HFF-Myc (cell line): ENCODE data around the gene MACF1.
A peak's percentile ranks its signal among the peaks of the same experiment; 100 is the strongest.
"Not testable (repeated sequence)": the region's sequence is repeated elsewhere in the genome, so short reads cannot be mapped to it uniquely, and the experiment has no call there.

Source experiments
- DNase-seq: peaks from one replicate; pipeline ENCODE4 v3.0.0-alpha.2; 2011; ENCODE audit warnings: low read depth; ENCODE audit errors: extremely low read depth
- H3K4me3 ChIP-seq: replicated peaks from 2 replicates; pipeline ENCODE4 v1.5.1; 2011; ENCODE audit warnings: low read depth, mild to moderate bottlenecking, control low read depth, low read length
- TF ChIP-seq, protein P1 (sequence below): IDR thresholded peaks from 2 replicates; pipeline ENCODE4 v1.5.1; 2012; ENCODE audit warnings: mild to moderate bottlenecking, low read depth, low read length, control low read depth; ENCODE audit errors: missing control alignments

Gene MACF1

DNA sequence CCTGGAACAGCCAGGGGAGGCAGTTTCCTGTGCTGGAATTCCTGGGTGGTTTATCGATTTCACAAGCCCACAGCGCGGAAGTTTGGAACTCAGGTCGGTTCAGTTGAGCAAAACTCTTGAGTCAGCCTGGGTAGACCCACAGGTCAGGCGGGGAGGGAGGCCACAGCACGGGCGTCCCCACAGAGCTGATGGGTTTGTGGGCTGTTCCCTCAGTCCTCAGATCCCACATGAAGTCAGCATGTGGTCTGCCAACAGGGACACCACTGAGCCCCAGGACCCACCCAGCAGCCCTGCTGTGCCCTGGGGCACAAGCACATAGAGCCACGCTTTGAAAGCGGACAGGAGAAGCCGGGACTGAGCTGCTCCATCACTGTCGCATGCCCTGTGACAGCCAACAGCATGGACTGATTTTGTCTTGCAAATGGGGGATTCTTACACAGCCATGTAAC lies 304.4 kb downstream of the MACF1 start:
- H3K4me3 ChIP-seq: no peak overlapping the region
- TF ChIP-seq, protein P1, sequence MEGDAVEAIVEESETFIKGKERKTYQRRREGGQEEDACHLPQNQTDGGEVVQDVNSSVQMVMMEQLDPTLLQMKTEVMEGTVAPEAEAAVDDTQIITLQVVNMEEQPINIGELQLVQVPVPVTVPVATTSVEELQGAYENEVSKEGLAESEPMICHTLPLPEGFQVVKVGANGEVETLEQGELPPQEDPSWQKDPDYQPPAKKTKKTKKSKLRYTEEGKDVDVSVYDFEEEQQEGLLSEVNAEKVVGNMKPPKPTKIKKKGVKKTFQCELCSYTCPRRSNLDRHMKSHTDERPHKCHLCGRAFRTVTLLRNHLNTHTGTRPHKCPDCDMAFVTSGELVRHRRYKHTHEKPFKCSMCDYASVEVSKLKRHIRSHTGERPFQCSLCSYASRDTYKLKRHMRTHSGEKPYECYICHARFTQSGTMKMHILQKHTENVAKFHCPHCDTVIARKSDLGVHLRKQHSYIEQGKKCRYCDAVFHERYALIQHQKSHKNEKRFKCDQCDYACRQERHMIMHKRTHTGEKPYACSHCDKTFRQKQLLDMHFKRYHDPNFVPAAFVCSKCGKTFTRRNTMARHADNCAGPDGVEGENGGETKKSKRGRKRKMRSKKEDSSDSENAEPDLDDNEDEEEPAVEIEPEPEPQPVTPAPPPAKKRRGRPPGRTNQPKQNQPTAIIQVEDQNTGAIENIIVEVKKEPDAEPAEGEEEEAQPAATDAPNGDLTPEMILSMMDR: no peak
- DNase-seq: no peak

DNA sequence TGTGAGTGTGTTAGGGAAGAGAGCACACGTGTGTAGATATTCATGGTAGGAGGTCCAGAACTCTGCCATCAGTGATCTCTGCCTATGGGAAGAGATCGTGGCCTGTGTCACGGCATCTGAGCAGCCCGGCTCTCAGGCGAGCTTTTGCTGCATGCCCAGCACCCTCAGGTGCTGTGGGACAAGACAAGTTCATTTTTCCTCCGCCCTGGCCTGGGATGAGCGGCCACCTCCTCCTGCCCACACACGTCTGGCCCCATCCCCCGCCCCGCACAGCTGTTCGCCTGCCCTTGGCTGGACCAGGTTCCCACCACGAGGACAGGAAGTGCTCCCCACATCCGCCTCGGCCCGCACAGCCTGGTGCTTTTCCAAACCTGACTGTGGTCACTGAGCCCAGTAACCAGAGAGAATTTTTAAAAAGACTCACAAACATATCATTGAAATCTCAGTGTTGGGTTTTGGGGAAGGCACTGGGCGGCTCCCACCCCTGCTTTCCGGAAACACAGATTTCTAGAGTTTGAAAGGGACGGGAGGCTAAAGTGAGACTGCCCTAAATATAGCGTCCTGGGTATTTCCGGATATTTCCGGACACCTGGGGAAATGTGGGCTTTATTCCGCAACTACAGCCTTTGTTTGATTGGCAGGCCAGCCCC lies 305.0 kb downstream of the MACF1 start:
- TF ChIP-seq, protein P1: no peak
- H3K4me3 ChIP-seq: no peak overlapping the region
- DNase-seq: no peak

DNA sequence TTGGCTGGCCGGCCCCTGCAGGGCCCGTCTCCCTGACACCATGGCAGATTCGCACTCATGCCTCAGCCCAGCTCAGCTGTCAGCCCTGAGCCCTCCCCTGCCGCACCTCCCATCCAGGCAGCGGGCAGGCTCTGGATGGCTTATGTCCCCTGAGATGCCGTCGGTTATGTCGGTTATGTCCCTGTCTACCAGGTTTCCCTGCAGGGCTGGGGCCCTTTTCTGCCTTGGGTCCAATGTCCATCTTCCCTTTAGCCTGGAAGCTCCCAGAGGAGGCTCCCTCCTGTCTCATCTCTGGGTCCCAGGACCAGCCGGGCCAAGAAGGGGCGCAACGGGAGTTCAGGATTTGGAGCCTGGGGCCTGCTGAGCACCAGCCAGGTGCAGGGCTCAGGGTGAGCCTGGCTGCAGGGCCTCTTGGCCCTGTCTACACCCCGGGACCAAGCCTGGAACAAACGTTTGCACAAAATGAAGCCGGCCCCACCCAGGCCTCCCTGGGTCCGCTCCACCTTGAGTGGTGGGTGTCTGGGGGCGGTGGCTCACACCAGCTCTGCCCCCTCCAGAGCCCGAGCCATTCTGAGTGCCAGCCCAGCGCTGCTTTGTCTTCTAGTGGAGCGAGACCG lies 306.2 kb downstream of the MACF1 start:
- not testable (repeated sequence) for DNase-seq, H3K4me3 ChIP-seq

DNA sequence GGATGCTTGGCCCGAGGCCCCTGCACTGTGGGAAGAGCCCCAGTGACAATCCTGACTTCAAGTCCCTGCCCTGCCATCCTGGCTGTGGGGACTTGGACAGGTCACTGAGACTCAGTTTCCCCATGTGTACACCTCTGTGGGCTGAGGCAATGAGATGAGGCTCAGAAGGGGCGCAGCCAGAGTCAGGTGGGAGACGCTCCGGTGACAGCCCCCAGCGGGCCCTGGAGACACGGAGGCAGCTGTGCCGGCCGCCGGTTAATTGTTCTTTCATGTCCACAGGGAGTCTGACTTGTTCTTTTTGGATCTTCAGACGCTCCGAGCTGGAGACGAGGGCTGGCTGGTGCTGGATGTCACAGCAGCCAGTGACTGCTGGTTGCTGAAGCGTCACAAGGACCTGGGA lies 307.0 kb downstream of the MACF1 start:
- H3K4me3 ChIP-seq, DNase-seq: not testable (repeated sequence)

DNA sequence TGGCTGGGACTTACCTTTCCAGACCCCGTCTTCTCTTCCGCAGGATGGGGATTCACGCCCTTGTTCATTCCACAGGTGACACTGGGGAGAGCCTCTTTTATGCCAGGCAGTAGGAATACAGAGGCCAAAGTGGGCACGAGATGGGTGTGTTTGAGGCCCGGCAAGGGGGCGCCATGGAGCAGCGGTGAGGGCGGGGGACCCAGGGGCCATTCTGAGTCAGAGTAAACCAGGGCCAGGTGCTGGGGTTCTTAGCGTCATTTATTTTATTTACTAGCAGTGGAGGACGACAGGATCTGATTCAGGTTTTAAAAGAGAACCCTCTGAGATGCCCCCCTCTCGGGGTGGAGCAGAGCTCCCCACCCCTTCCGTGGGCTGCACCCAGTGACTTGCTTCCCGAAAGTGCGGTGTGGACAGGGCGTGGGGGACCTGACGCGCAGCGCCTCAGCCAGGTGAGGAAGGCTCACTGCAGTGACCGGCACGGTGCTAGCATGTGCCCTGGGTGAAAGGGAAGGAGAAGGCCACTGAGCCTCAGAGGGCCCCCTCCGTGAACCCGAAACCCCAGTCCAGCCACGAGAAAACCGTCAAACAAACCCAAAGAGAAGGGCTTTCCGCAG lies 307.8 kb downstream of the MACF1 start:
- not testable (repeated sequence) for H3K4me3 ChIP-seq, DNase-seq

DNA sequence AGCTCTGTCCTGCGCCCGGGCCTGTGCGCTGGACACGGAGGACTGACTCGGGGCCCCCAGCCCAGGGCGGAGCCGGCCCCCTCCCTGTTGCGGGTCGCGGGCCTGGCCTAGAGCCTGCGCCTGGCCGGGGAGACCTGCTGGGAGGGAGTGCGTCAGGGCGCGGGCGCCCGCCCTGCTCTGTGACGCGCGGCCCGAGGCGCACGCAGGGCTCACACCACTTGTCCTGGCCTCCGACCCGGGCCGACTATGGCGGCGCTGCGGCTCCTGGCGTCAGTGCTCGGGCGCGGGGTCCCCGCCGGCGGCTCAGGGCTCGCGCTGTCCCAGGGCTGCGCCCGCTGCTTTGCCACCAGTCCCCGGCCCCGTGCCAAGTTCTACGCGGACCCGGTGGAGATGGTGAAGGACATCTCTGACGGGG lies 310.2 kb downstream of the MACF1 start:
- DNase-seq: not testable (repeated sequence)
- 0 out of 2 replicates have a peak overlapping the region, but pooled peaks have one; percentile 11 for H3K4me3 ChIP-seq

DNA sequence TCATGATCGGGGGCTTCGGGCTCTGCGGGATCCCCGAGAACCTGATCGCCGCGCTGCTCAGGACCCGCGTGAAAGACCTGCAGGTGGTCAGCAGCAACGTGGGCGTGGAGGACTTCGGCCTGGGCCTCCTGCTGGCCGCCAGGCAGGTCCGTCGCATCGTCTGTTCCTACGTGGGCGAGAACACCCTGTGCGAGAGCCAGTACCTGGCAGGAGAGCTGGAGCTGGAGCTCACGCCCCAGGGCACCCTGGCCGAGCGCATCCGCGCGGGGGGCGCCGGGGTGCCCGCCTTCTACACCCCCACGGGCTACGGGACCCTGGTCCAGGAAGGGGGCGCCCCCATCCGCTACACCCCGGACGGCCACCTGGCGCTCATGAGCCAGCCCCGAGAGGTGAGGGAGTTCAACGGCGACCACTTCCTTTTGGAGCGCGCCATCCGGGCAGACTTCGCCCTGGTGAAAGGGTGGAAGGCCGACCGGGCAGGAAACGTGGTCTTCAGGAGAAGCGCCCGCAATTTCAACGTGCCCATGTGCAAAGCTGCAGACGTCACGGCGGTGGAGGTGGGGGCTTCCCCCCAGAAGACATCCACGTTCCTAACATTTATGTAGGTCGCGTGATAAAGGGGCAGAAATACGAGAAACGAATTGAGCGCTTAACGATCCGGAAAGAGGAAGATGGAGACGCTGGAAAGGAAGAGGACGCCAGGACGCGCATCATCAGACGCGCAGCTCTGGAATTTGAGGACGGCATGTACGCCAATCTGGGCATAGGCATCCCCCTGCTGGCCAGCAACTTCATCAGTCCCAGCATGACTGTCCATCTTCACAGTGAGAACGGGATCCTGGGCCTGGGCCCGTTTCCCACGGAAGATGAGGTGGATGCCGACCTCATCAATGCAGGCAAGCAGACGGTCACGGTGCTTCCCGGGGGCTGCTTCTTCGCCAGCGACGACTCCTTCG lies 310.9 kb downstream of the MACF1 start:
- DNase-seq: not testable (repeated sequence)
- H3K4me3 ChIP-seq: peak overlapping the region; percentile 19; the same call in 1 of the 2 replicates

DNA sequence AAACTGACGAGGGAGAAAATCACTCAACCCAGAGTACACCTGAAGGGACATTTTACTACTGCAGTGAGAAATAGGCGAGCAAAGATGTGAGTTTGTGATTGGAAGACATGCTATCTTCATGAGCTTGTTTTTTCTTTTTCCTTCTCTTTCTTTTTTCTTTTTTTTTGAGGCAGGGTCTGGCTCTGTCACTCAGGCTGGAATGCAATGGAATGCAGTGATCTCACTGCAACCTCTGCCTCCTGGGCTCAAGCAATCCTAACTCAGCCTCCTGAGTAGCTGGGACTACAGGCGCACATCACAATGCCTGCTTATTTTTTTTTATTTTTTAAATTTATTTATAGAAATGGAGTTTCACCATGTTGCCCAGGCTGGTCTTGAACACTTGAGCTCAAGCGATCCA lies 312.3 kb downstream of the MACF1 start:
- not testable (repeated sequence) for DNase-seq, H3K4me3 ChIP-seq

DNA sequence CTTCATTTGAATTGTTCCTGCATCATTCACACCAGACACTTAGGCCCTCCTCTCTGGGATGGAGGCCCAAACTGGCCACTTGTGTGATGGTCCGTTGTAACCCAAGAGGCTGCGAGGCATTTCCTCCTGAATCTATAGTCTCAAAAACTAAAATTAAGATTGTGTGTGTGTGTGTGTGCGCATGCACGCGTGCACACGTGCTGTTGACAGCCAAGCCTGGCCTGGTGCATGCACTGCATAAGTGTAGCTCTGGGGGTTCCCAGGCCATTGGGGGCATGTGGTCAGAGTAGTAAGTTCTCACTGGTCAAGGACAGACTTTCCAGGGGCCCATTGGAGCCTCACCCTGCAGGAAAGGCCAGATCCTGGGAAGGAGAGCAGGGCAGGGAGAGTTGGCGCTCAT lies 313.4 kb downstream of the MACF1 start:
- not testable (repeated sequence) for DNase-seq, H3K4me3 ChIP-seq

DNA sequence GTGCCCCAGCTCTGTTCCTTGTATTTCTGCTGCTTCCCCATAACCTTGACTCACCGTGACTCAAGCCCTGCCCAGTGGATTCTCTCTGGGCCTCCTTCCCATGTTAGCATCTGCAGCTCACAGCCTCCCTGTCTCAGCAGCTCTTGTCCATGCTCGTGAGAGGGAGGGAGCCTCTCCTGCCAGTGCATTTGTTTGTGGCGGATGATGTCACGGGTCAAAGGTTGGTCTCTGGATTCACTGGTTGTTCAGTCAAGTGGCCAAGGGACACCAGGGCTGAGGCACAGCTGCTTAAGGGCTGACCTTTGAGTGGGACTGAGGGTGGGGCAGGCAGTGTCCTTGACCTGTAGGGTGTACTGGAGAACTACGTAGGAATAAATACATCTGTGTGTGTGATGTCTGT lies 314.9 kb downstream of the MACF1 start:
- not testable (repeated sequence) for DNase-seq, H3K4me3 ChIP-seq

DNA sequence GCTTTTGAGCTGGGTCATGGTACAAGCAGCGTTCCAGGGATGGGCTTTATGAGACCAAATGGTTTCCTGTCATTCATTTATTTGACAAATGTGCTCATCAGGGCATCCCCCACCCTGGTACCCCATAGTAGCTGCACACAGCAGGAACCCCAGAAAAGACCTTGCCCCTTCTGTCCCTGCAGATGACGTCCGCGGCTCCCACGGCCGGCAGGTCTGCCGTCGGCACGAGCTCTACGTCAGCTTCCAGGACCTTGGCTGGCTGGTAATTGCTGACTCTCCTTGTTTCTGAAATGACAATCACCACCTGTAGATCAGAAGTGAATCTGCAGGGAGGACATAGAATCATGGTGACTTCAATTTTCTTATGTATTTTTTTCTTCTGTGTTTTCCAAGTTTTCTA lies 317.7 kb downstream of the MACF1 start:
- DNase-seq, H3K4me3 ChIP-seq: not testable (repeated sequence)
